Measurements from ENCODE around the gene ADM5.

The ADM5 gene

DNA sequence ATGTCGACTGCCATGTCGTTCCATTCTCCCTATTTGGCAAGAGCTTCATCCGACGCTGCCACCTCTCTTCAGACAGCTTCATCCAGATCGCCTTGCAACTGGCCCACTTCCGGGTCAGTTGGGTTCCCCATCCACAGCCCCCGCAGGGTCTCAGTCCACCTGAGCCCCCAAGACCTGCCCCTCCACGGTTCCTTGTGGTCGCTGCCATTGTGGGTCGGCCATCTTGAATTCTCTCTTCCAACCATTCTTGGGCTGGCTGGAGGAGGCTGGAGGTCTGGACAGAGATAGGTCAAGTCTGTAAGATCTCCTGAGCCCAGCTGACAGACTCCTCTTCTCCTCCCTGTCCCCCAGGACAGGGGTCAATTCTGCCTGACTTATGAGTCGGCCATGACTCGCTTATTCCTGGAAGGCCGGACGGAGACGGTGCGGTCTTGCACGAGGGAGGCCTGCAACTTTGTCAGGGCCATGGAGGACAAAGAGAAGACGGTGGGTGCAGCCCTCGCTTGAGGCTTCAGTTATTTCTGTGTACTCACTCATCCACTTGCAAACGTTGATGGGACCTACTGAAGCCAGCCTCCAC, 21.1 kb downstream of the ADM5 start:
- Histone ChIP-seq H3K27ac (replicated peaks) (no peak overlapping the region), H3K27me3 (ENCODE audit: insufficient read depth, poor library complexity, severe bottlenecking) (no peaks in the 10 kb centered on the region), H3K4me3 (replicated peaks; ENCODE audit: insufficient read depth, low read length) (no peak overlapping the region)
- no peak for TF ChIP-seq GABPA (IDR thresholded peaks at IDR 0.05; ENCODE audit: low read depth)
- no peak for TF ChIP-seq CTCF (IDR thresholded peaks at IDR 0.05; ENCODE audit: insufficient read depth, low read length)
- DNase-seq (ENCODE audit: low read depth in 1 of 2, low spot score in 1 of 2), result no peak

DNA sequence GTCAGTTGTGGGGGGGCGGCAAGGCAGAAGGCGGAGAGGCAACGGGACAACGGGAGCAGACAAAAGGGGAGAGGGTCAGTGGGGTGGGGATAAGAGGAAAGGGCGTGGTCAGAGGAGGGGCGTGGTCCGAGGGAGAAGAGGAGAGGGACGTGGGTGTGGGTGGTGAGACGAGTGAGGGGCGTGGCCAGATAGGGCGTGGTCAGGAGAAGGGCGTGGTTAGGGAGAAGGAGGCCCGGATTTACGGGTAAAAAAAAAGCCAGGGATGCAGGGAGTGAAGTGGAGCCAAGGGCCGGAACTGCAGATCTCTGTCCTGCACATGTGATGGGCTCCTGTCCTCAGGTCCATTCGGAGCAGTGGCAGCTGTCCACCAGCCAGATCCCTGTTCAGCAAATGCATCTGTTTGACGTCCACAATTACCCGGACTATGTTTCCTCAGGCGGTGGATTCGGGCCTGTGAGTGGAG, 23.0 kb downstream of the ADM5 start:
- no peak for TF ChIP-seq CTCF (IDR thresholded peaks at IDR 0.05; ENCODE audit: insufficient read depth, low read length)
- no peak for TF ChIP-seq GABPA (IDR thresholded peaks at IDR 0.05; ENCODE audit: low read depth)
- no peak for TF ChIP-seq POLR2AphosphoS5 (IDR thresholded peaks at IDR 0.05; ENCODE audit: low read depth)
- no peak for TF ChIP-seq REST (IDR thresholded peaks at IDR 0.05; ENCODE audit: insufficient replicate concordance, low read depth)
- no peak for TF ChIP-seq SPI1 (IDR thresholded peaks at IDR 0.05; ENCODE audit: borderline replicate concordance, low read depth)
- no peak for DNase-seq (ENCODE audit: low read depth in 1 of 2, low spot score in 1 of 2)
- Histone ChIP-seq H3K27me3 (ENCODE audit: insufficient read depth, poor library complexity, severe bottlenecking) (no peaks in the 10 kb centered on the region), H3K27ac (replicated peaks) (no peak overlapping the region), H3K4me3 (replicated peaks; ENCODE audit: insufficient read depth, low read length) (no peak overlapping the region)

DNA sequence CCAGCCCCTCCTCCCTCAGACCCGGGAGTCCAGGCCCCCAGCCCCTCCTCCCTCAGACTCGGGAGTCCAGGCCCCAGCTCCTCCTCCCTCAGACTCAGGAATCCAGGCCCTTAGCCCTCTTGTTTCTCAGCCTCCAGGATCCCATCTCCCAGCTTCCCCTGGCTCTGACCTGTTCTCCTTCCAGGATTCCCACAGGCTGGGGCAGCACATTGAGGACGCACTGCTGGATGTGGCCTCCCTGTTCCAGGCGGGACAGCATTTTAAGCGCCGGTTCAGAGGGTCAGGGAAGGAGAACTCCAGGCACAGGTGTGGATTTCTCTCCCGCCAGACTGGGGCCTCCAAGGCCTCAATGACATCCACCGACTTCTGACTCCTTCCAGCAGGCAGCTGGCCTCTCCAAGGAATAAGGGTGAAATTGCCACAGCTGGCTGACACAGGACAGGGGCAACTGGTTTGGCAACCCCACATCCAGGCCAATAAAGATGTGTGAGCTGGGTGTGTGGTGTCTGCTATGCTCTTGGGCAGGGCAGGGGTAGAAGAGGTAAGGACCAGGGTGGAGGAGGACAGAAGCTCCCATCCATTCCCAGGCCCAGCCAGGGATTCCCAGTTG, 23.9 kb downstream of the ADM5 start:
- H3K27ac ChIP-seq (replicated peaks), result no peak overlapping the region
- no peak for DNase-seq (ENCODE audit: low read depth in 1 of 2, low spot score in 1 of 2)
- no peak overlapping the region for H3K4me3 ChIP-seq (replicated peaks; ENCODE audit: insufficient read depth, low read length)
- no peaks in the 10 kb centered on the region for H3K27me3 ChIP-seq (ENCODE audit: insufficient read depth, poor library complexity, severe bottlenecking)
- TF ChIP-seq REST (IDR thresholded peaks at IDR 0.05; ENCODE audit: insufficient replicate concordance, low read depth), result no peak
- TF ChIP-seq GABPA (IDR thresholded peaks at IDR 0.05; ENCODE audit: low read depth), result no peak
- TF ChIP-seq POLR2AphosphoS5 (IDR thresholded peaks at IDR 0.05; ENCODE audit: low read depth), result no peak
- TF ChIP-seq SPI1 (IDR thresholded peaks at IDR 0.05; ENCODE audit: borderline replicate concordance, low read depth), result no peak
- no peak for TF ChIP-seq CTCF (IDR thresholded peaks at IDR 0.05; ENCODE audit: insufficient read depth, low read length)
